K562 (cell line): Measurements from ENCODE around the gene TREH. TPM values are rescaled to one million over a fixed set of nuclear protein-coding genes. Genes with fewer than 3 reads are reported as not detected.

Experiments used
- CEBPG ChIP-seq, 3 experiments: fragments of 200-800 bp in 1 of 3; sonication (Bioruptor generic) in 1 of 3; sonication (generic) in 1 of 3; formaldehyde crosslinking in 1 of 3; IDR thresholded peaks in 2 of 3; conservative IDR thresholded peaks in 1 of 3; 2 replicates each; pipeline versions ENCODE4 v1.6.1 to v1.8.0; 2016 to 2022; ENCODE audit warnings: missing compliant biosample characterization in 2 of 3, missing genetic modification characterization in 2 of 3, mild to moderate bottlenecking in 1 of 3, missing genetic modification reagents in 1 of 3
- CHD2 ChIP-seq: IDR thresholded peaks from 2 replicates; pipeline ENCODE4 v1.6.1; 2011; ENCODE audit warnings: low read depth, low read length
- DMBX1 ChIP-seq: fragments of 250-450 bp; sonication (Bioruptor Pico); IDR thresholded peaks from 2 replicates; pipeline ENCODE4 v1.8.0; 2022; ENCODE audit warnings: inconsistent platforms, mild to moderate bottlenecking, moderate library complexity, borderline replicate concordance
- ESRRB ChIP-seq: fragments of 250-450 bp; sonication (Bioruptor Pico); IDR thresholded peaks from 2 replicates; pipeline ENCODE4 v1.5.0; 2020; ENCODE audit warnings: mild to moderate bottlenecking, moderate library complexity, borderline replicate concordance
- ETV6 ChIP-seq, 3 experiments: fragments of 150-350 bp in 1 of 3; sonication (generic) in 1 of 3; formaldehyde crosslinking in 1 of 3; IDR thresholded peaks; 2 replicates each; pipeline versions ENCODE4 v1.6.1 to v1.8.0; 2014 to 2022; ENCODE audit warnings: borderline replicate concordance in 2 of 3, low read depth in 2 of 3, antibody characterized with exemption in 1 of 3, low read length in 1 of 3, mild to moderate bottlenecking in 1 of 3, missing genetic modification reagents in 1 of 3
- HDAC2 ChIP-seq: fragments of 450-650 bp; IDR thresholded peaks from 2 replicates; pipeline ENCODE4 v1.6.1; 2016; ENCODE audit warnings: mild to moderate bottlenecking
- MCM2 ChIP-seq: fragments of 450-650 bp; IDR thresholded peaks from 2 replicates; pipeline ENCODE4 v1.6.1; 2017; ENCODE audit warnings: low read depth, mild to moderate bottlenecking
- NCOA1 ChIP-seq: fragments of 450-650 bp; IDR thresholded peaks from 2 replicates; pipeline ENCODE4 v1.6.1; 2016; ENCODE audit warnings: low read depth
- OTX1 ChIP-seq: fragments of 450-650 bp; formaldehyde crosslinking; IDR thresholded peaks from 2 replicates; pipeline ENCODE4 v1.4.0; 2022; ENCODE audit warnings: mild to moderate bottlenecking
- PCBP2 ChIP-seq: fragments of 200-400 bp; formaldehyde crosslinking; IDR thresholded peaks from 2 replicates; pipeline ENCODE4 v1.6.1; 2018; ENCODE audit warnings: low read length, low read depth, mild to moderate bottlenecking, moderate library complexity; ENCODE audit not compliant: poor library complexity, severe bottlenecking
- PREB ChIP-seq: sonication (generic); formaldehyde crosslinking; IDR thresholded peaks from 2 replicates; pipeline ENCODE4 v1.8.1; 2023; ENCODE audit warnings: mild to moderate bottlenecking, missing genetic modification reagents
- RBFOX2 ChIP-seq: fragments of 200-400 bp; formaldehyde crosslinking; IDR thresholded peaks from 2 replicates; pipeline ENCODE4 v1.6.1; 2017; ENCODE audit warnings: low read depth, mild to moderate bottlenecking, low read length, moderate library complexity
- RBM14 ChIP-seq: fragments of 200-400 bp; formaldehyde crosslinking; IDR thresholded peaks from 2 replicates; pipeline ENCODE4 v1.6.1; 2018; ENCODE audit warnings: low read depth, mild to moderate bottlenecking, low read length, moderate library complexity, borderline replicate concordance; ENCODE audit not compliant: insufficient read depth
- RBM17 ChIP-seq: fragments of 200-400 bp; formaldehyde crosslinking; IDR thresholded peaks from 2 replicates; pipeline ENCODE4 v1.6.1; 2017; ENCODE audit warnings: low read depth, mild to moderate bottlenecking, low read length, borderline replicate concordance
- RREB1 ChIP-seq: fragments of 250-450 bp; sonication (Bioruptor Pico); IDR thresholded peaks from 2 replicates; pipeline ENCODE4 v1.4.0; 2020
- STAG1 ChIP-seq: sonication (generic); formaldehyde crosslinking; IDR thresholded peaks from 2 replicates; pipeline ENCODE4 v1.5.0; 2020; ENCODE audit warnings: missing genetic modification reagents, borderline replicate concordance
- ZKSCAN1 ChIP-seq: fragments of 150-350 bp; IDR thresholded peaks from 2 replicates; pipeline ENCODE4 v1.6.1; 2016; ENCODE audit warnings: low read depth, low read length
- ZKSCAN3 ChIP-seq: fragments of 250-450 bp; sonication (Bioruptor Pico); IDR thresholded peaks from 2 replicates; pipeline ENCODE4 v1.4.0; 2020
- polyA plus RNA-seq, 8 experiments: library from polyadenylated mRNA; depleted of rRNA in 4 of 8; stranded (reverse) in 5 of 8; unstranded in 3 of 8; fragments of >200 nt; fragmentation: Nextera tagmentation in 2 of 8; fragmentation: Illumina TruSeq in 1 of 8; extraction: Ambion mirVana in 2 of 8; extraction: Trizol in 1 of 8; gene quantifications; 2 replicates each; pipeline versions ENCODE4 v1.2.1 to v1.2.3, GENCODE V29; 2011 to 2014; ENCODE audit warnings: inconsistent platforms in 1 of 8, missing spikeins in 1 of 8
- total RNA-seq, 7 experiments: library from RNA; depleted of rRNA in 6 of 7; stranded (reverse); fragments of >200 nt in 6 of 7; fragmentation: Illumina TruSeq in 2 of 7; extraction: Trizol in 2 of 7; gene quantifications; 2 replicates each; pipeline versions ENCODE4 v1.2.1 to v1.2.3, GENCODE V29; 2011 to 2021; ENCODE audit warnings: low replicate concordance in 1 of 7

Gene TREH
- total and polyA plus RNA-seq, 9 of the 15 experiments (the other 6 are each of a cell fraction or from before 2014, with no cell fraction given) = 0.09 to 0.20 (median 0.11) TPM; not detected in 6

GRCh38 chr11:118715837-118716260 lies 36.4 kb upstream of the TREH start (continued):
- no peak for TF ChIP-seq RREB1 (CRISPR knock-in tag)
- no peak for TF ChIP-seq STAG1
- no peak for TF ChIP-seq ZKSCAN1
- TF ChIP-seq PCBP2 = no peak
- no peak for TF ChIP-seq OTX1 (CRISPR knock-in tag)
- no peak for TF ChIP-seq PREB (CRISPR knock-in tag)
- TF ChIP-seq ZKSCAN3 = no peak
- no peak for TF ChIP-seq RBM17
- TF ChIP-seq RBM14 = no peak
- no peak for TF ChIP-seq ETV6 (IDR thresholded peaks at IDR 0.05; ENCODE audit: borderline replicate concordance in 1 of 2, low read depth in 2 of 2, low read length in 1 of 2)
- TF ChIP-seq ETV6 (CRISPR knock-in tag; IDR thresholded peaks at IDR 0.05; ENCODE audit: borderline replicate concordance) = no peak
- no peak for TF ChIP-seq RBFOX2
- no peak for TF ChIP-seq CHD2
- TF ChIP-seq MCM2 = no peak
- no peak for TF ChIP-seq ESRRB (CRISPR knock-in tag)
- peak; percentile 69; the same call in 1 of the 2 replicates for TF ChIP-seq NCOA1
- TF ChIP-seq HDAC2 = 0 out of 2 replicates have a peak, but pooled peaks have one; percentile 39
- TF ChIP-seq CEBPG (CRISPR knock-in tag; IDR thresholded peaks at IDR 0.05) = no peak
- TF ChIP-seq CEBPG (tag; conservative IDR thresholded peaks at IDR 0.05 in 1 of 2, IDR thresholded peaks at IDR 0.05 in 1 of 2) = no peak
- no peak for TF ChIP-seq DMBX1 (CRISPR knock-in tag)
